ENCODE measurements around the gene DIAPH2.
"Not testable (repeated sequence)": the region's sequence is repeated elsewhere in the genome, so short reads cannot be mapped to it uniquely, and the experiment has no call there.

DIAPH2 gene

GRCh38 chrX:96719161-96719875, 34.7 kb downstream of the DIAPH2 start:
- no peak for DNase-seq

GRCh38 chrX:96721354-96721753, 36.7 kb downstream of the DIAPH2 start:
- no peak for DNase-seq

- DNase-seq, result no peak
Observed at GRCh38 chrX:96722781-96723180, 38.1 kb downstream of the DIAPH2 start.

- no peak for DNase-seq
Observed at GRCh38 chrX:96729053-96729452, 44.4 kb downstream of the DIAPH2 start.

GRCh38 chrX:96729868-96730643, 45.4 kb downstream of the DIAPH2 start:
- DNase-seq, result no peak

- not testable (repeated sequence) for DNase-seq
Observed at GRCh38 chrX:96731000-96731399, 46.4 kb downstream of the DIAPH2 start.

GRCh38 chrX:96743367-96744073, 58.9 kb downstream of the DIAPH2 start:
- no peak for DNase-seq

- DNase-seq, result no peak
Observed at GRCh38 chrX:96752781-96753180, 68.1 kb downstream of the DIAPH2 start.

GRCh38 chrX:96753230-96753629, 68.6 kb downstream of the DIAPH2 start:
- no peak for DNase-seq

- DNase-seq, result no peak
Observed at GRCh38 chrX:96756491-96756890, 71.8 kb downstream of the DIAPH2 start.

GRCh38 chrX:96761566-96761965, 76.9 kb downstream of the DIAPH2 start:
- DNase-seq, result no peak

GRCh38 chrX:96763608-96764007, 79.0 kb downstream of the DIAPH2 start:
- peak; percentile 0 for DNase-seq

GRCh38 chrX:96764864-96765263, 80.2 kb downstream of the DIAPH2 start:
- peak; percentile 19 for DNase-seq

- peak; percentile 43 for DNase-seq
Observed at GRCh38 chrX:96770315-96770714, 85.7 kb downstream of the DIAPH2 start.

GRCh38 chrX:96771486-96771885, 86.8 kb downstream of the DIAPH2 start:
- peak; percentile 17 for DNase-seq

- no peak for DNase-seq
Observed at GRCh38 chrX:96774116-96774515, 89.5 kb downstream of the DIAPH2 start.

- no peak for DNase-seq
Observed at GRCh38 chrX:96776966-96777365, 92.3 kb downstream of the DIAPH2 start.

- no peak for DNase-seq
Observed at GRCh38 chrX:96791559-96791958, 106.9 kb downstream of the DIAPH2 start.

GRCh38 chrX:96792047-96792446, 107.4 kb downstream of the DIAPH2 start:
- no peak for DNase-seq

GRCh38 chrX:96798982-96799381, 114.3 kb downstream of the DIAPH2 start:
- no peak for DNase-seq

GRCh38 chrX:96807318-96807717, 122.7 kb downstream of the DIAPH2 start:
- DNase-seq, result no peak

- DNase-seq, result no peak
Observed at GRCh38 chrX:96820935-96821334, 136.3 kb downstream of the DIAPH2 start.

GRCh38 chrX:96824166-96824565, 139.5 kb downstream of the DIAPH2 start:
- DNase-seq, result no peak

GRCh38 chrX:96833333-96833732, 148.7 kb downstream of the DIAPH2 start:
- no peak for DNase-seq

Data from hematopoietic multipotent progenitor cell treated with erythropoietin and hydrocortisone succinate and interleukin-3 and kit ligand, for 4 days (in vitro differentiated cells).